Stimulated activated naive CD8-positive, alpha-beta T cell treated with anti-CD3 and anti-CD28 coated beads, Interleukin-15, Interleukin-2, amounts not matched to agents 100 ng/mL and 50 ng/mL, for 24 hours (primary cell): ENCODE measurements around the gene C1QTNF1.

ENCODE experiments used
- H3K27ac Mint-ChIP-seq: one replicate; pipeline ENCODE4 v1.8.0; 2021; ENCODE audit warnings: mild to moderate bottlenecking, mixed read lengths
- H3K27me3 Mint-ChIP-seq: one replicate; pipeline ENCODE4 v1.8.0; 2021; ENCODE audit warnings: mixed read lengths
- H3K36me3 Mint-ChIP-seq: one replicate; pipeline ENCODE4 v1.8.0; 2021; ENCODE audit warnings: low read depth, mixed read lengths
- H3K4me1 Mint-ChIP-seq: one replicate; pipeline ENCODE4 v1.8.0; 2021; ENCODE audit warnings: low read depth, mixed read lengths
- H3K4me3 Mint-ChIP-seq: one replicate; pipeline ENCODE4 v1.8.0; 2021; ENCODE audit warnings: mild to moderate bottlenecking, mixed read lengths
- H3K9me3 Mint-ChIP-seq: one replicate; pipeline ENCODE4 v1.8.0; 2021; ENCODE audit warnings: mixed read lengths

The C1QTNF1 gene

DNA sequence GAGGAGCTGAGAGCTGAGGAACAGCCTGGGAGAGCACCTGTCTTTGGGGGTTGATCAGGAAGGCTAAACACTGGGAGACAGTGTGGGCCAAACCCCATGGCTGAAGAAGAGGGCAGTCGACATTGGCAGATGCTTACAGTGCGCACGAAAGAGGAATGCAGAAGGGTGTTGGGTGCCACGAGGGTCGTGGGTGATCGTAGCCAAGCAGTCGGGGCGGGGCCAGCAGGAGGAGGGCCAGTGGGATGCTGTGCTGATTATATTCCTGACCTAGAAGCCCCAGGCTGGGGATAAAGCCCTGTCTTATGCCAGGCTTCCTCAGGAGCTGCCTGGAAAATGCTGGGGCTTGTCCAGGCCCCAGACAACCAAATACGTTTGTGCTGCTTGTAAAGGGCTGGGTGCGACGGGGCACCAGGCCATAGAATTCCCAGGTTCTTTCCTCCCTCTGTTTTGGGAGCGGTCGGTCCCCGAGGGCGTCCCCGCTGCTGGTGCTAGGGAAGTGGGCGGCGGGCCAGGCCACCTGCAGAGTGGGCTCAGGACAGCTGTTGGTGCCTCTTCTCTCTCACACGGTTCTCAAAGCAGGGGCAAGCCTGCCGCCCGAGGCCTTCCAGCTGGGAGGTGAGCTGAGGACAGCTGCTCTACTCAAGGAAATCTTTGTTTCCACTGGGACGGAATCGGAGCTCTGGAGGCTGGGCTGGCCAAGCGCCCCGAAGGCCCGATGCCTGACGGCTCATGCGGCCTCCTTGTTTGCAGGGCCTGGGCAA, 10.0 kb downstream of the C1QTNF1 start:
- no peak overlapping the region for H3K27ac Mint-ChIP-seq

GRCh38 chr17:79034931-79035485, 11.0 kb downstream of the C1QTNF1 start:
- no peak overlapping the region for H3K4me3 Mint-ChIP-seq
- peaks cover 6% of the 10 kb centered on the region for H3K27me3 Mint-ChIP-seq
- H3K36me3 Mint-ChIP-seq, result no peaks in the 10 kb centered on the region
- no peaks in the 10 kb centered on the region for H3K9me3 Mint-ChIP-seq
- peaks cover 9% of the 10 kb centered on the region for H3K4me1 Mint-ChIP-seq
- H3K27ac Mint-ChIP-seq, result no peak overlapping the region

More for the DNA sequence above, 10.0 kb downstream of the C1QTNF1 start:
- Mint-ChIP-seq H3K4me1 (peaks cover 7% of the 10 kb centered on the region), H3K9me3 (no peaks in the 10 kb centered on the region), H3K4me3 (no peak overlapping the region), H3K36me3 (no peaks in the 10 kb centered on the region), H3K27me3 (peaks cover 8% of the 10 kb centered on the region)

DNA sequence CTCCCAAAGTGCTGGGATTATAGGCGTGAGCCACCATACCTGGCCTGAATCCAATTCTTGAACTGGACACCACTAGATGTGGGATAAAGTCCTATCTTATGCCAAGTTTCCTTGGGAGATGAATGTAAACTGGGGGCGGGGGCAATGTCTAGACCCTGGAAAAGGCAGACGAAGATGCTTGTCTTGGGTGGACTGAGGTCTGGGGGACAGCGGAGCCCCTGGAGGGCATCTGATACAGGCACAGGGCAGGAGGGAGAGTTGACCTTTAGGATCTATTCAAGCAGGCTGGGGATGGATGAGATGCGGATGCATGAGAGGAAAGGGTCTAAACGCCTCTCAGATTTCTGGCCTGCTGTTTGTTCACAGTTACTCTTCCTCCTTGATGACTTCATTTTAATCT, 11.7 kb downstream of the C1QTNF1 start:
- H3K27ac Mint-ChIP-seq, result no peak overlapping the region
- H3K9me3 Mint-ChIP-seq, result no peaks in the 10 kb centered on the region
- H3K4me1 Mint-ChIP-seq, result peaks cover 9% of the 10 kb centered on the region
- peaks cover 4% of the 10 kb centered on the region for H3K27me3 Mint-ChIP-seq
- no peaks in the 10 kb centered on the region for H3K36me3 Mint-ChIP-seq
- no peak overlapping the region for H3K4me3 Mint-ChIP-seq

DNA sequence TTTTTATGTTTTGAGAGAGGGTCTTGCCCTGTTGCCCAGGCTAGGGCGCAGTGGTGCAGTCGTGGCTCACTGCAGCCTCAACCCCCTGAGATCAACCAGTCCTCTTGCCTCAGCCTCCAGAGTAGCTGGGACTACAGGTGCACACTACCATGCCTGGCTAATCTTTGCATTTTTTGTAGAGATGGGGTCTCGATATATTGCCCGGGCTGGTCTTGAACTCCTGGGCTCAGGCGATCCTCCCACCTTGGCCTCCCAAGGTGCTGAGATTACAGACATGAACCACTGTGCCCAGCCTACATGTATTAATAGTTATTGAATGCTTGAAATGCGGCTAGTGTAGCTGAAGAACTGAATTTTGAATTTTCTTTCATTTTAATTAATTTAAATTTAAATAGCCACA, 12.2 kb downstream of the C1QTNF1 start:
- H3K4me1 Mint-ChIP-seq, result peaks cover 9% of the 10 kb centered on the region
- H3K36me3 Mint-ChIP-seq, result no peaks in the 10 kb centered on the region
- H3K9me3 Mint-ChIP-seq, result no peaks in the 10 kb centered on the region
- H3K4me3 Mint-ChIP-seq, result no peak overlapping the region
- peaks cover 4% of the 10 kb centered on the region for H3K27me3 Mint-ChIP-seq
- H3K27ac Mint-ChIP-seq, result no peak overlapping the region

GRCh38 chr17:79036596-79036995, 12.6 kb downstream of the C1QTNF1 start:
- Mint-ChIP-seq H3K9me3 (no peaks in the 10 kb centered on the region), H3K36me3 (no peaks in the 10 kb centered on the region), H3K4me1 (peaks cover 9% of the 10 kb centered on the region), H3K4me3 (no peak overlapping the region), H3K27ac (no peak overlapping the region), H3K27me3 (peaks cover 2% of the 10 kb centered on the region)

GRCh38 chr17:79038545-79039135, 14.7 kb downstream of the C1QTNF1 start:
- H3K27ac Mint-ChIP-seq, result no peak overlapping the region

DNA sequence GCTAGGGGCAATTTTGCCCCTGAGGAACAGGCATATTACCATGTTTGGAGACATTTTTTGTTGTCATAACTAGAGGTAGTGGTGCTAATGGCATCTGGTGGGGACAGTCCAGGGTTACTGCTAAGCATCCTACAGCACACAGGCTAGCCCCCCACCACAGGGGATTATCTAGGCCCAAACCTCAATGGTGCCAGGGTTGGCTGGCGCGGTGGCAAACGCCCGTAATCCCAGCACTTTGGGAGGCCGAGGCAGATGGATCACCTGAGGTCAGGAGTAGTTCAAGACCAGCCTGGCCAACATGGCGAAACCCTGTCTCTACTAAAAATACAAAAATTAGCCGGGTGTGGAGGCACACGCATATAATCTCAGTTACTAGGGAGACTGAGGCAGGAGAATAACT, 15.2 kb downstream of the C1QTNF1 start:
- H3K4me1 Mint-ChIP-seq, result peaks cover 9% of the 10 kb centered on the region
- H3K9me3 Mint-ChIP-seq, result no peaks in the 10 kb centered on the region
- no peak overlapping the region for H3K4me3 Mint-ChIP-seq
- no peaks in the 10 kb centered on the region for H3K27me3 Mint-ChIP-seq
- H3K27ac Mint-ChIP-seq, result no peak overlapping the region
- no peaks in the 10 kb centered on the region for H3K36me3 Mint-ChIP-seq

More at GRCh38 chr17:79038545-79039135, 14.7 kb downstream of the C1QTNF1 start:
- Mint-ChIP-seq H3K9me3 (no peaks in the 10 kb centered on the region), H3K27me3 (no peaks in the 10 kb centered on the region), H3K4me3 (no peak overlapping the region), H3K4me1 (peaks cover 9% of the 10 kb centered on the region), H3K36me3 (no peaks in the 10 kb centered on the region)

DNA sequence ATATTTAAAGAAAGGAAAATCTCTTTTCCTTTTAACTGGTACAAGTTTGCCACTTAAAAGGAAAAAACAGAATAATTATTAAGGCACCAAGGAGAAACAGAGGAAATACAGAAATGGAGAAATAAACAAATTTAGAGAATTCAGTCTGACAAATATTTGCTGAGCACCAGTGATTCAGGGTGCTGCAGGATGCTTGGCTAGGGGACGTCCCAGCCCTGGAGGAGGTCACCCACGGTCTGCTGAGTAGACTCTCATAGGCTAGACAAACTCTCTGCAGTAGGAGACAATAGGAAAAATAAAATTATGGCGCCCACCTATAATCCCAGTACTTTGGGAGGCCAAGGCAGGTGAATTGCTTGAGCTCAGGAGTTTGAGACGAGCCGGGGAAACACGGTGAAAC, 15.9 kb downstream of the C1QTNF1 start:
- H3K4me3 Mint-ChIP-seq, result no peak overlapping the region
- H3K36me3 Mint-ChIP-seq, result no peaks in the 10 kb centered on the region
- no peaks in the 10 kb centered on the region for H3K9me3 Mint-ChIP-seq
- H3K4me1 Mint-ChIP-seq, result peaks cover 9% of the 10 kb centered on the region
- peaks cover 3% of the 10 kb centered on the region for H3K27me3 Mint-ChIP-seq
- no peak overlapping the region for H3K27ac Mint-ChIP-seq

DNA sequence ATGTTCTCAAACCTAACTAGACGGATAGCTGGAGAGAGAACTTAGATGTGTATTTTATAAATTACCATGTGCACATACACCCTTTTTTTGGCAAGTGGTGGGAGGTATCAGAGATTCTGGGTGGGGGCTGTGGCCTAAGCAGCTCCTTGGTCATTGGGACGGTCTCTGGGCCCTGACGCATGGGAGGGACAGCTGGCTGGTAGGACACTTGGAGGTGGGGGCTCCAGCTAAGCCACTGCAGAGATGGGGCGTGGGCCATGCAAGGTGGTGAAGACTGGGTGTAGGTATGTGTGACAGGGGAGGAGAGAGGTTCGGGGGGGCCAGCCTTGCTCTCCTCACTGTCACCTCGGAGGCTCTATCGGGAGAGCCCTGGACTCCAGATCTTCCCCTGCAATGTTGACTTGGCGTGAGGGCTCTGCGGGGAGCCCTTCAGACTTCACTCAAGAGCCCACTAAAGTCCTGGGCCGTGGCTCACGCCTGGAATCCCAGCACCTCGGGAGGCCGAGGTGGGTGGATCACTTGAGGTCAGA, 17.1 kb downstream of the C1QTNF1 start:
- H3K4me3 Mint-ChIP-seq, result no peak overlapping the region
- peaks cover 8% of the 10 kb centered on the region for H3K27me3 Mint-ChIP-seq
- H3K9me3 Mint-ChIP-seq, result no peaks in the 10 kb centered on the region
- H3K27ac Mint-ChIP-seq, result no peak overlapping the region
- no peaks in the 10 kb centered on the region for H3K36me3 Mint-ChIP-seq
- peaks cover 9% of the 10 kb centered on the region for H3K4me1 Mint-ChIP-seq

DNA sequence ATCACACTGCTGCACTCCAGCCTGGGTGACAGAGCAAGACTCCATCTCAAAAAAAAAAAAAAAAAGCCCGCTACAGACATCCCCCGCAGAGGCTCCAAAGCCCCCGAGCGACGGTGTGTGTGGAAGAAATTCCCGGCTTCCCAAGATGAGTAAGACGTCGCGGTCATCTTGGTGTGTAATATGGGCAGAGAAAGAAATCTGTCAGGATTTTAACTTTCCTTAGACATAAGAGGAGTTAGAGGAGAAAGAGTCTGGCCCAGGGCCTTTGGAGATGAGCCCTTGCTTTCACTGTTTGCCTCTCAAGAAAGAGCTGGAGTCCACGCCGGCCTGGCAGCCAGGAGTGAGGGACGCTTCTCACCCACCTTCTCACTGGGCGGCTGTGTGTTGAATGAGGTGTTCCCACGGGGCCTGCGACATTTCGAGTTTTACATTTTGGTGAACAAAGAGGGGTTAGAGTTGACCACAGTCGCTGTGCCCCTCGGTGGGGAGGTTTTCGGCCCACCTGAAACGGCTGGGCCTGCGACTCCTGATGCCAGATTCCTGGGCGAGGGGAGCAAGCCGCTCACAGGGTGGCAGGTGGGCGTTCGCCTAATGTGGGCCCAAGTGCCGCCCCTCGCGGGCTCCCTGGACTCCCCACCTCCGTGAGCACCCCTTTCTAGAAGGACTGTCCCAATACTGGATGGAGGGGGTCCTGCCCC, 17.9 kb downstream of the C1QTNF1 start:
- Mint-ChIP-seq H3K4me1 (peaks cover 9% of the 10 kb centered on the region), H3K27ac (no peak overlapping the region), H3K27me3 (peaks cover 8% of the 10 kb centered on the region), H3K4me3 (no peak overlapping the region), H3K9me3 (no peaks in the 10 kb centered on the region), H3K36me3 (no peaks in the 10 kb centered on the region)

DNA sequence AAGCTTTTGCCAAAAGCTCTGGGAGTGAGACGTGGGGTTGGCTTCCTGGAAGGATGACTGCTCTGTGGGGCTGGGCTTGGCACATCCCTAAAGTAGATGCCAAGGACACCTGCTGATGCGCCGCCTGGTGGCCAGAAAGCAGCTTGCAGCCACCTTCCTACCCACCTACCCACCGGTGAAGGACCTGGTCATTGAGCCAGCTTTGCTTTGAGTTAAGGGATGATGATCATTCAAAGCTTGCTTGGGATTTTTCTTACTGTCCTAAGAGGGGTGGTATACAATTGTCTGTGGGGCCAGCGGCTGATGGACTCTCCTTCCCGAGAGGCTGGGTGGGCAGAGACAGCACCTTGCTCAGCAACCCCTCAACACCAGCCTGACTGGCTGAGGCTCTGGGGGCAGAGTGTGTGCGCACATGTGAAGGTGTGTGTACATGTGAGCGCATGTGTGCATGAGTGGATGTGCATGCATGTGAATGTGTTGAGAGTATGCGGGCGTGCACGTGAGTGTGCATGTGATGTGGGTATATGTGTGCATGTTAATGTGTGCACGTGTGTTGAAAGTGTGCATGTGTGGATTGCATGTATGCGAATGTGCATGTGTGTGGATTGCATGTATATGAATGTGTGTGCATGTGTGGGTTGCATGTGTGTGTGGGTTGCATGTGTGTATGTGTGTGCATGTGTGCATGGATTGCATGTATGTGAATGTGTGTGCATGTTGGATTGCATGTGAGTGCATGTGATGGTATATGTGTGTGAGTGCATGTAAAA, 18.6 kb downstream of the C1QTNF1 start:
- no peaks in the 10 kb centered on the region for H3K9me3 Mint-ChIP-seq

GRCh38 chr17:79043191-79043930, 19.4 kb downstream of the C1QTNF1 start:
- Mint-ChIP-seq H3K9me3 (no peaks in the 10 kb centered on the region), H3K27ac (no peak overlapping the region), H3K27me3 (peaks cover 8% of the 10 kb centered on the region), H3K36me3 (no peaks in the 10 kb centered on the region), H3K4me1 (peaks cover 6% of the 10 kb centered on the region), H3K4me3 (no peak overlapping the region)

More for the DNA sequence above, 18.6 kb downstream of the C1QTNF1 start:
- Mint-ChIP-seq H3K36me3 (no peaks in the 10 kb centered on the region), H3K4me3 (no peak overlapping the region), H3K4me1 (peaks cover 9% of the 10 kb centered on the region), H3K27ac (no peak overlapping the region), H3K27me3 (peaks cover 8% of the 10 kb centered on the region)

- H3K4me1 Mint-ChIP-seq, result peaks cover 2% of the 10 kb centered on the region
- no peaks in the 10 kb centered on the region for H3K36me3 Mint-ChIP-seq
- no peak overlapping the region for H3K27ac Mint-ChIP-seq
- no peak overlapping the region for H3K4me3 Mint-ChIP-seq
- H3K9me3 Mint-ChIP-seq, result no peaks in the 10 kb centered on the region
- H3K27me3 Mint-ChIP-seq, result peaks cover 8% of the 10 kb centered on the region
Observed at GRCh38 chr17:79043931-79044320, 20.0 kb downstream of the C1QTNF1 start.

DNA sequence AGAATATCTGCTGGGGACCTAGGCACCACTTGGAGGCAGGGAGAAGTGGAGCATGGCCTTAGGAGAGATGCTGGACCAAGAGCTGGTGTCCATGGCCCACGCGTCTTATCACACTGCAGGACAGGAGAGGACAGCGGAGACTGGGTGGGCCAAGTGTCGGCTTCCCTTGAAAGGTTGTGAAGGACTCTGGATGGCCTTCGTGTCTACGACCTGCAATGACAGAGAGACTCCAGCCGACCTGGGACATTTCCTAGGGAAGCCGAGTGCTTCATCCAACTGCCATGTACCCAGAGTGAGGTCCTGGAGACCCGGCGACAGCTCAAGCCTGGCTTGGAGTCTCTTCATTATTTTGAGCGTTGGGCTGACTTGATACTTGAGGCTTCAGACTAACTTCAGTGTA, 20.5 kb downstream of the C1QTNF1 start:
- no peaks in the 10 kb centered on the region for H3K36me3 Mint-ChIP-seq
- H3K9me3 Mint-ChIP-seq, result no peaks in the 10 kb centered on the region
- H3K4me3 Mint-ChIP-seq, result no peak overlapping the region
- no peaks in the 10 kb centered on the region for H3K4me1 Mint-ChIP-seq
- H3K27me3 Mint-ChIP-seq, result peaks cover 8% of the 10 kb centered on the region
- H3K27ac Mint-ChIP-seq, result no peak overlapping the region
